NCI-H1436 treated with DMSO at 0.1 percent for 48 hours (cell line): ENCODE results near the gene SLC17A4.

Source experiments
- DNase-seq: peaks from one replicate; lab custom pipeline; 2025; lab: John Stamatoyannopoulos, UW

Gene SLC17A4

GRCh38 chr6:25749837-25750236, 4.7 kb upstream of the SLC17A4 start:
- no peak for DNase-seq

GRCh38 chr6:25750906-25751305, 3.6 kb upstream of the SLC17A4 start:
- no peak for DNase-seq

DNA sequence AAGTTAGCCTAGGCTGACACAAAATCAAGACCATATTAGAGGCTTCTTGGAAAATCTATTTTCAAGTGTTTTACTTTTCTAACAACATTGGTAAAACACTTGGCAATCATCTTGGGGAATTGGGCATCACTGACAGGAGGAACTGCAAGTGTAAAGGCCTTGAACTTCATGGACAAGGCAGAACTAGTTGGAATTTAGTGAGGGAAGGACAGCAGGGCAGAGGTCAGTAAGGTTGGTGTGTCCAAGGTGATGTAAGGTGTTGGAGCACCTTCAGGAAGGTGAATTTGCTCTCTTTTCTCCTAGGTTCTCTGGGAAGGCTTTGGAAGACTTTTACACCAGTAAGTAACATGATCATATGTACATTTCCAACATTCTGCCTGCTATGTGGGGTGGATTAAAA, 1.5 kb upstream of the SLC17A4 start:
- DNase-seq = no peak

- no peak for DNase-seq
These were observed 941 bp downstream of the SLC17A4 start for GRCh38 chr6:25755483-25755882.

DNA sequence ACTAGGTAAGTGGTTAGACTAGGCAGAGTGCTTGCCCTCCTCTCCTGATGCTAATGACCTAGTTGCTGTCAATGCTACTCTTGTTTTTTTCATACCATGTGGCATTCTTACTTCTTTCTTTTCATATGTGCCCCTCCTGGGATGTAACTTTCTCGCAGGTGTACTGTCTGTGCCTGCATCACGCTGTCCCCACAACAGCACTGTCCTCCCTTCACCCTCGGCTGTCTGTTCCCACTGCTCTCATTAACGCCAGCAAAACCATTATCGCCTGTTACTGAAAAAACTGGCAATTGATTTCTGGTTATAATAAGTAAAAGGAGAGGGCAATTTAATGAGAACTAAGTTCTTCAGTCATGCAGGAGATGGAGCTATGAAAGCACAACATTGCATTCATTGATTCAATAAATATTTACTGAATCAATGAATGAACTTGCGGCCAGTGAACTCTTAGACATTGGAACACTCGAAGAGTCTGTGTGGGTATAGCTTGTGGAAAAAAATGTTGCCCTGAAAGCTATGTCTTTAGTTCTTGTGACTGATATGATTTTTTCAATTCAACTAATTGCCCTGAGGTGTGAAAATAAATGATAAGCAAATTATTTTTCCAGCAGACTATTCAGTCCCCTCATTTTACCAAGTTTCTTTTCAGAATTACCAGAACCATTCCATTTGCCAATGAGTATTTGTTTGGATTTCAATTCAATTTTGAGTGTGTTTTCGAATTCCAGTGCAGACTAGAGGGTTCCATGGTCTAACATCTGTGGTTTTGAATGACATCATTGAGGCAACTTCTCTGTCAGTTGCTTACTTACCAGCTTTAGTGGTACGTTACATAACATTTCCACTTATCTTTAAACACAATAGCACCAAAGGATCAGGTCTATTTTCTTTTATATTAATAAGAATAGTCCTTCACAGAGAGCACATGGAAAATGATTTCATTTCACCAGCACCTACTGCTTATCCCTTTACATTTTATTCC, 2.1 kb downstream of the SLC17A4 start:
- no peak for DNase-seq

DNA sequence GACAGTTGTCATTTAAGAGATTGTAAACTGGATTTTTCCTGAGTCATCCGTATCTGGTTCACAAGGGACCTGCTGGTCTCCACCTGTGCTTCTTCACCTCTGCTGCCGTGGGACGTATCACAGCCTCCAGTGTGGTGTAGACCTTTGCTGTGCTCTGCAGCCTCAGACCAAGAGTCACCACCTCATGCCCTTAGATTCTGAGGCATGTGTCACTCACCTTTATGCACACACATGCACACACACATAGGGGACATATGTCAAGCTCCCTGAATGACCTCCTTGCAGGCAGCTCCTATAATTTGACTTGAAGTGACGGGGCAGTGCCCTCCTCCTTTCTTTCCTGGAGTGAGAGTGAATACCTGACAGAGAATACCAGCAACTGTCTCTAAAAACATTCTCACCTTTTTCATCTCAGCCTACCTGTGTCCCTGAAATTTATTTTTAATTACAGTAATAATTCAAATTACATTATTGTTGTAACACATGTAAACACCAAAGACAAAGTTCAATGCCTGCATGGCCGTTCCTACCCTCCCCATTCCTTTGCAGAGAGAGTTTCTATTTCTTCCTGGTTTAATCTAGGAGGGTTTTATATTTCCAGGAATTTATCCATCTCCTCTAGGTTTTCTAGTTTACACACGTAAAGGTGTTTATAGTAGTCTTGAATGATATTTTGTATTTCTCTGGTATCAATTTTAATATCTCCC, 3.5 kb downstream of the SLC17A4 start:
- no peak for DNase-seq

DNA sequence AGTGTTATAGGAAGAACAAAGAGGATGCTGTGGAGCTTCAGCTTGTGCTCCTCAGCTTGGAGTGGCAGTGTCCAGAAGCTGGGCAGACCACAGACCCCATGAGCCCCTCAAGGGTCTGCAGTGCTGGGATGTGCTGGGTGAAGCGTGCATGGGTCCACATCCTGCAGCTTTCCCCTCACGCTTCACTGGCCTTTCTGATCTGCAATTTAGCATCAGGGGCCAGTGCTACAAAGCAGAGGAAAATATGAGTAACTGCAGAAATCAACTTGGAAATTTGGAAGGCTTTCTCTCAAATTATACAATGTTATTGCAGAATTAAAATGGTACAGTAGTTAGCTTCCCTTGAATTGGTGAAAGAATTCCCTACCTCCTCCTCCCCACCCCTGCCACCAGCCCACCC, 10.1 kb downstream of the SLC17A4 start:
- DNase-seq = no peak

GRCh38 chr6:25768566-25768965, 14.0 kb downstream of the SLC17A4 start:
- no peak for DNase-seq

DNA sequence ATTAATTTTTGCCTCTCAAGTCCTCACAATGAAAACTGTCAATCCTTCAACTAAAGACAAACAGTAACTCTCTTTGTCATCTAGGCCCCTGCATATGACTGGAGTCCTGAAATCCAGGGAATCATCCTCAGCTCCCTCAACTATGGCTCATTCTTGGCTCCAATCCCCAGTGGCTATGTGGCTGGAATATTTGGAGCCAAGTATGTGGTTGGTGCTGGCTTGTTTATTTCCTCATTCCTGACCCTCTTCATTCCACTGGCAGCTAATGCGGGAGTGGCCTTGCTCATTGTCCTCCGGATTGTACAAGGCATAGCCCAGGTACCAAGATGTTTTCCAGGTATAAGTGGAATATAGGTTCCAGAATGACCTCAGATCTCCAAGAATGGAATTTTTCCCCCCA, 15.4 kb downstream of the SLC17A4 start:
- DNase-seq = no peak

DNA sequence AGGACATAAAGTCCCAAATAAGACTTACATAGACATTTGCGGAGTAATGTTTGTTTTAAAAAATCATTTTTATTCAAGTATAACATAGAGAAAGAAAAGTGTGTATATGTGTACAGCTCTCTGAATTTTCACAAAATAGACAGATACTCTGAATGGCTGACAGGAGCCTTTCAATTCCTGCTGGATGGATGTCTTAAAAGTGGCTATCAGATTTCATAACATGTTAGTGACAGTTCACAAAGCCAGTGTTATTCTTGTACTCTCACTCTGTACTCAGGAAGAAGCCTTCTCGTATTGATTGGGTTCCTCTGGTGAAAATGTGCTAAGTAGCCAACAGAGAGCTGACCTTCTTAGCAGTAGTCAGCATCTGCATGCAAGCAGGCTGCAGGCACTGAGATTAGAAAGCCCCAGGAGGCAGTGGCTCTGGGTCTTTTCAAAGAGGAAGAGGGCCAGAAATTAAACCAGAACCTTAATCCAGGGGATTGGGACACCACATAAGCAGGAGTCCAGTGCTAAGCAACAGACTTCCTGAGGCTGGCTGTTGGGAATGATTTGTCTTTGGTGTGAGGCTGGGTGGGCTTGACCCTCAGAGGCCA, 19.7 kb downstream of the SLC17A4 start:
- DNase-seq = no peak

DNA sequence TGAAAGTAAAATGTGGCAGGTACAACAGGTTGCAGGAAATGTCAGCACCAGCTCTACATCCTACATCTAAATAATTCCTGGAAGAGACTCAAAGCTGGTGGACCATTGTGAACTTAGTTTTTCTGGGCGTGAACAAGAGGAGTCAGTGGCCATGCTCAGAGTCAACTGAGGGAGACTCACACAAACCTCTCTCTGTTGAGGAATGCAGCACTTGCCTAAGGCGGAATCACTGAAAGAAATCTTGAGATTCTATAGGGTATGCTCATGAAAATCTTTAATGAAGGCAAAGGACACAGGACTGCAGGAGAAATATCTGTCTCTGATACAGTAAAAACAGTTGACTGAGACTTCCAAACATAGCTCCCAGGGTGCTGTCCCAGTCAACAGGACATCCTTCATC, 22.5 kb downstream of the SLC17A4 start:
- DNase-seq = no peak

DNA sequence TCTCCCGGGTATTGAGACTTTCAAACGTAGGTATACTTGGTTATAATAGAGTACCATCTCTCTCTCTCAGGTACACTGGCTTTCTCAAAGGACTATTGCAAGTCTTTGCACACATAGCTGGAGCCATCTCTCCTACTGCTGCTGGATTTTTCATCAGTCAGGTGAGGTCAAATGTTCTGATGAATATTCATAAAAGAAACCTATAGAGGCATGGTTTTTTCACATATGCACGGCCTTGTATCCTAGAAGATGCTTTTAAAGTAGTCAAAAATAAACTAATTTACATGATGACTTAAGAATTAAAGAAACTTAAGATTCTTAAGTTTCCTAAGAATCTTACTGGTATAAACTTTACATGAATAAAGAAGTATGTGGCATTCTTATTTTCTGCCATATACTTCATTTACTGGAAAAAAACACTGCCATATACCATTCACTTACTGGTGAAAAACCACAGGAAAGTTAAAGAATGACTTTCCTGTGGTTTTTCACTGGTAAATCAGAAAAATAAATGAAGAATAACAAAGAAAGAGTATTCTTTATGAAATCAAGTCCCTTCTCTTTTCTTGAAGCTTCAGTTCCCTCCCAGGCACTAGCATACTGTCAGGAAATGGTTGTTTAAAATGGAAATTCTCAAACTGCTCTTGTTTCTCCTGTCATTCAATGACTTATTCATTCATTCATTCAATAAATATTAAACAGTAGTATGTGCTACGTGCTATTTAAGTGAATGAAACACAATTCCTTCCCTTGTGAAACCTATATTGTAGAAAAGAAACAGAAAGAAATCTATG, 23.5 kb downstream of the SLC17A4 start:
- no peak for DNase-seq

DNA sequence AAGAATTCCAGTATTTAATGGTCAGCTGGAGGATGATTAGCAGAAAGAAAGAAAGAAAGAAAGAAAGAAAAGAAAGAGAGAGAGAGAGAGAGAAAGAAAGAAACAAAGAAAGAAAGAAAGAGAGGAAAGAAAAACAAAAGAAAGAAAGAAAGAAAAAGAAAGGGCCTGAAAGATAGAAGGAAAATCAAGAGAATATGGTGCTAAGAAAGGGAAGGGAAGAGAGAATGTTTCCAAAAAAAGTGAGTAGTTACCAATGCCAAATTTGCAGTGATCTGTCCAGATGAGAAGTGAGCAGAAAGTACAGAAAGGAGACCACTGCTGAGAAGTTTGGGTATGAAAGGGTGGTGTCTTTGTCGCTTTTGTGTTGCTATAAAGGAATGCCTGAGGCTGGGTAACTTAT, 26.6 kb downstream of the SLC17A4 start:
- no peak for DNase-seq

DNA sequence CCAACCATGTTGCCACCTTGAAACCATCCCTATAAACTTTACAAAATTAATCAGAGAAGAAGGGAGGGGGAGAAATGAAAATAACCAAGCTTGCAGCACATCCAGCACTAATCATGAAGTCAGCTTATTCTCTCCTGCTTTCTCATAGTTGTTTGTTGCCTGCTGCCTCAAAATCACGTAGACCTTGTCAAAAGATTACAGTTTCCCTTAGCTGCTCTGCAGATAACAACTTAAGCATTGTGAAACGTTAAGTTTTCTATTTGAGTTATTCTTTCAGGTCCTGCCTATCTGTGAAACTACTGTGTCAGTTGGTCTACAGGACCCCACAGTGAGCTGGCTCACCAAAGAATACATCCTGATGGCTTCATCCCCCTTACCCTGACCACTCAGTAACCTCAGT, 32.9 kb downstream of the SLC17A4 start:
- no peak for DNase-seq

DNA sequence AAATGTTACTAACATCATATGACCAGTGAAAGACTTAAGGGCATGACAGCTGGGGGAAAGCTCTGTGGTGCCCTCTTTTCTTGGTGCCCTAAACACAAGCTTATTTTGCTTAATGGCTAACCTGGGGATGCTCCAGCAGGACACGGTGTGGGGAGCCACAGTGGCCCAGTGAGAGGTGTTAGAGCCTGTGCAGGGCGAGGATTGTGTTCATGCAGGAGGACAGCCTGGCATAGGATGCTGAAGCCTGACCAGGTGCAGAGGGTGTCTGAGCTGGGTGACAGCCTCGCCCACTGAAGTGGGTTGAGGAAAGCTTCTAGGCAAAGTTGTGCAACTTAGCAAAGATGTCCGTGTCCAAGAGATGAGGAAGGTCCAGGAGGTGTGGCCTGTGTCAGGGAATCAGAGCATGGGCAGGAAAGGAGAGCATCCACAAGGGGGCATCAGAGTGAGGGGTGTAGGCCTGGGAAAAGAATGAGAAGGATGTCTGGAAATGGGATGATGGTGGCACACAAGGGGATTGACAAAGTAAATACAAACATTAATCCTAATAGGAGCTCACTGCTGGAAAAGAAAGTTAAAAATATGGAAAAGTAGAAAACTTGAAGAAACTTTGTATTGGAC, 33.9 kb downstream of the SLC17A4 start:
- no peak for DNase-seq

- DNase-seq = no peak
These were observed 34.9 kb downstream of the SLC17A4 start for GRCh38 chr6:25789475-25789874.

DNA sequence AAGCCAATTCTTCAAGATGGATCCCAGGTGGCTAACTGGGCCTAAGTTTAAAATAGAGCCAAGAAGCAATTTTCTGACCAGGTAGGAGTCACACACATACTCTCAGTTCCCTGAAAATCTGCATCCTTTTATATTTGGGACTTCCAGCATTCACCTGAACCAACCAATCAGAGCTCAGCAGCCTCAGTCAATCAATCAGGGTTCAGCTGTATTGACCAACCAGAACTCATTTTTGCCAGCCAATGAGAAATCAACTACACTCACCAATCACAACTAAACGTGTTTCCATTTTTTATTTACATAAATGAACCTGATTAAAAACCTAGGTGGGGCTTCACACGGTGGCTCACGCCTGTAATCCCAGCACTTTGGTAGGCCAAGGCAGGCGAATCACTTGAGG, 37.5 kb downstream of the SLC17A4 start:
- no peak for DNase-seq

GRCh38 chr6:25793970-25794369, 39.4 kb downstream of the SLC17A4 start:
- no peak for DNase-seq

GRCh38 chr6:25794784-25795183, 40.2 kb downstream of the SLC17A4 start:
- DNase-seq = no peak

- no peak for DNase-seq
These were observed 46.9 kb downstream of the SLC17A4 start for GRCh38 chr6:25801436-25801835.

- no peak for DNase-seq
These were observed 50.3 kb downstream of the SLC17A4 start for GRCh38 chr6:25804804-25805203.

GRCh38 chr6:25815194-25815593, 60.7 kb downstream of the SLC17A4 start:
- no peak for DNase-seq
